Gastrocnemius medialis (tissue), 4 donors: ENCODE measurements around the gene APLP2. TPM values are rescaled to one million over a fixed set of nuclear protein-coding genes. Genes with fewer than 3 reads are reported as not detected.
"Not testable (repeated sequence)": the region's sequence is repeated elsewhere in the genome, so short reads cannot be mapped to it uniquely, and the experiment has no call there.

Source experiments
- ATAC-seq, 2 donors: fragments of 150-250 bp; one replicate each; pipeline ENCODE4 v1.9.1; 2016
- DNase-seq, 2 donors: peaks; one replicate each; pipeline ENCODE4 v3.0.0-alpha.2; 2019
- H3K27ac ChIP-seq, 4 donors: fragments of 200-600 bp; sonication (generic); 1 replicate in 1 of 4; 2 replicates in 3 of 4; pipeline ENCODE4 v1.5.1; 2016 to 2018; ENCODE audit warnings: mild to moderate bottlenecking in 2 of 4, moderate library complexity in 1 of 4
- H3K27me3 ChIP-seq, 3 donors: fragments of 200-600 bp; sonication (generic) in 2 of 3; 1 replicate in 1 of 3; 2 replicates in 2 of 3; pipeline versions ENCODE4 v1.5.1 to v1.6.0; 2016 to 2019; ENCODE audit warnings: mild to moderate bottlenecking in 1 of 3, moderate library complexity in 1 of 3
- H3K36me3 ChIP-seq, 2 donors: fragments of 200-600 bp; sonication (generic) in 1 of 2; one replicate each; pipeline ENCODE4 v1.5.1; 2017 to 2018
- H3K4me1 ChIP-seq, 2 donors: fragments of 200-600 bp; sonication (generic) in 1 of 2; one replicate each; pipeline ENCODE4 v1.5.1; 2016 to 2017; ENCODE audit warnings: mild to moderate bottlenecking in 2 of 2
- H3K4me3 ChIP-seq, 4 donors: fragments of 200-600 bp; sonication (generic) in 3 of 4; 1 replicate in 1 of 4; 2 replicates in 3 of 4; pipeline ENCODE4 v1.5.1; 2016 to 2019; ENCODE audit warnings: mild to moderate bottlenecking in 2 of 4
- H3K9me3 ChIP-seq, 3 donors: fragments of 200-600 bp; sonication (generic) in 2 of 3; 1 replicate in 1 of 3; 2 replicates in 2 of 3; pipeline ENCODE4 v1.5.1; 2016 to 2019
- CTCF ChIP-seq, 5 experiments: fragments of 450-650 bp in 3 of 5; fragments of 200-600 bp in 2 of 5; sonication (generic) in 2 of 5; IDR thresholded peaks in 4 of 5; conservative IDR thresholded peaks in 1 of 5; 1 replicate in 4 of 5; 2 replicates in 1 of 5; pipeline ENCODE4 v1.5.1; 2016 to 2019; ENCODE audit warnings: antibody characterized with exemption in 5 of 5, mild to moderate bottlenecking in 3 of 5, moderate library complexity in 3 of 5
- POLR2A ChIP-seq, 2 donors: fragments of 450-650 bp; IDR thresholded peaks; one replicate each; pipeline ENCODE4 v1.6.1; 2017; ENCODE audit warnings: antibody characterized with exemption in 2 of 2, mild to moderate bottlenecking in 2 of 2, moderate library complexity in 2 of 2
- in situ Hi-C, 4 donors: fragments of 200-750 bp; cut with MboI; loops; one replicate each; pipeline versions ENCODE4 v1.15.0 to v1.8.0; 2017; ENCODE audit warnings: low sequenced_read_pairs in 4 of 4
- intact Hi-C: fragments of 100-400 bp; cut with DNase I; formaldehyde crosslinking; loops from one replicate; pipeline ENCODE4 v1.15.1; 2023; ENCODE audit warnings: low total_unique reads
- total RNA-seq, 4 donors: library from RNA; depleted of rRNA; stranded (reverse); fragments of >200 nt; gene quantifications; one replicate each; pipeline versions ENCODE4 v1.1.0 to v1.2.3, GENCODE V29; 2016

APLP2 gene
- 100 to 1,000 TPM in 1 of 4 donors, 10 to 100 TPM in 3; 80.4 to 110 (median 82.1) TPM for total RNA-seq

GRCh38 chr11:130069659-130070108, at the start of gene APLP2:
APLP2 (plus strand) TSS chr11:130069894; CDS start chr11:130069978, 84 bp downstream.
- Histone ChIP-seq H3K4me3 (peak within 1 kb of the TSS; percentile 82 to 90 (median 86)), H3K27ac (peak within 1 kb of the TSS; percentile 88 to 94 (median 90)), H3K27me3 (no peaks in the 10 kb centered on the region), H3K36me3 (no peaks in the 10 kb centered on the region), H3K9me3 (no peaks in the 10 kb centered on the region), H3K4me1 (peaks cover 14 to 24% of the 10 kb centered on the region in 2 donors)
- intact Hi-C loops: loop anchor here (1.0 to 10.0 kb wide), 5 partner anchors 63 to 245 kb away; partner anchors contain the start of genes NFRKB and ZBTB44
- no peak for TF ChIP-seq CTCF (IDR thresholded peaks at IDR 0.05 in 4 of 5, conservative IDR thresholded peaks at IDR 0.05 in 1 of 5)
- TF ChIP-seq POLR2A (IDR thresholded peaks at IDR 0.05): peak; percentile 85 to 92
- DNase-seq (peak; percentile 99), ATAC-seq (peak; percentile 88 to 91)
- in situ Hi-C loops: loop anchor here in 3 of 4 donors (5.0 to 10.0 kb wide), 3 partner anchors 55 to 65 kb away; partner anchors contain the start of gene PRDM10 (in 1 of the 3)

GRCh38 chr11:130020323-130020722, 49.4 kb upstream of the APLP2 start:
- in situ Hi-C loops: no loop called here
- DNase-seq: no peak

GRCh38 chr11:130021606-130022005, 48.1 kb upstream of the APLP2 start:
- in situ Hi-C loops, H3K27ac ChIP-seq, H3K4me3 ChIP-seq, ATAC-seq, DNase-seq, intact Hi-C loops, H3K36me3 ChIP-seq, H3K9me3 ChIP-seq, H3K4me1 ChIP-seq, H3K27me3 ChIP-seq: not testable (repeated sequence)

More at GRCh38 chr11:130020323-130020722, 49.4 kb upstream of the APLP2 start:
- H3K9me3 ChIP-seq: no peaks in the 10 kb centered on the region
- H3K4me1 ChIP-seq: no peaks in the 10 kb centered on the region
- no peak for ATAC-seq
- H3K27me3 ChIP-seq: no peaks in the 10 kb centered on the region
- intact Hi-C loops: no loop called here
- H3K36me3 ChIP-seq: no peaks in the 10 kb centered on the region
- H3K4me3 ChIP-seq: no peak overlapping the region
- no peak overlapping the region for H3K27ac ChIP-seq
- no peak for TF ChIP-seq CTCF (IDR thresholded peaks at IDR 0.05 in 4 of 5, conservative IDR thresholded peaks at IDR 0.05 in 1 of 5)
- no peak for TF ChIP-seq POLR2A (IDR thresholded peaks at IDR 0.05)

GRCh38 chr11:130022799-130023198, 46.9 kb upstream of the APLP2 start:
- in situ Hi-C loops (no loop called here), intact Hi-C loops (no loop called here)
- Histone ChIP-seq H3K27me3 (no peaks in the 10 kb centered on the region), H3K27ac (no peak overlapping the region), H3K36me3 (no peaks in the 10 kb centered on the region), H3K4me1 (no peaks in the 10 kb centered on the region), H3K4me3 (no peak overlapping the region), H3K9me3 (no peaks in the 10 kb centered on the region)
- ATAC-seq (no peak), DNase-seq (no peak)
- TF ChIP-seq CTCF (IDR thresholded peaks at IDR 0.05 in 4 of 5, conservative IDR thresholded peaks at IDR 0.05 in 1 of 5) (no peak), POLR2A (IDR thresholded peaks at IDR 0.05) (no peak)

GRCh38 chr11:130023204-130023603, 46.5 kb upstream of the APLP2 start:
- in situ Hi-C loops: no loop called here
- H3K36me3 ChIP-seq: no peaks in the 10 kb centered on the region
- intact Hi-C loops: no loop called here
- no peaks in the 10 kb centered on the region for H3K9me3 ChIP-seq
- ATAC-seq: no peak
- H3K4me3 ChIP-seq: no peak overlapping the region
- no peak overlapping the region for H3K27ac ChIP-seq
- DNase-seq: no peak
- TF ChIP-seq POLR2A (IDR thresholded peaks at IDR 0.05) (no peak), CTCF (IDR thresholded peaks at IDR 0.05 in 4 of 5, conservative IDR thresholded peaks at IDR 0.05 in 1 of 5) (no peak)
- no peaks in the 10 kb centered on the region for H3K27me3 ChIP-seq
- no peaks in the 10 kb centered on the region for H3K4me1 ChIP-seq
